Measurements from ENCODE around the gene IDH3G.

IDH3G gene

GRCh38 chrX:153803211-153804099 is 9.3 kb upstream of the IDH3G start:
- no peak for TF ChIP-seq CTCF (IDR thresholded peaks at IDR 0.05)
- Histone ChIP-seq H3K9me3 (ENCODE audit: control insufficient read depth, low read length) (no peaks in the 10 kb centered on the region), H3K79me2 (no peaks in the 10 kb centered on the region), H3K27me3 (ENCODE audit: control insufficient read depth, insufficient read depth, low read length) (no peaks in the 10 kb centered on the region), H2AFZ (no peak overlapping the region), H3K4me3 (ENCODE audit: low read depth, low read length) (no peak overlapping the region), H3K36me3 (ENCODE audit: control insufficient read depth, insufficient read depth, low read length) (no peaks in the 10 kb centered on the region), H3K9ac (no peak overlapping the region), H3K4me2 (ENCODE audit: low read length) (no peak overlapping the region), H3K4me1 (no peaks in the 10 kb centered on the region), H3K27ac (no peak overlapping the region)

DNA sequence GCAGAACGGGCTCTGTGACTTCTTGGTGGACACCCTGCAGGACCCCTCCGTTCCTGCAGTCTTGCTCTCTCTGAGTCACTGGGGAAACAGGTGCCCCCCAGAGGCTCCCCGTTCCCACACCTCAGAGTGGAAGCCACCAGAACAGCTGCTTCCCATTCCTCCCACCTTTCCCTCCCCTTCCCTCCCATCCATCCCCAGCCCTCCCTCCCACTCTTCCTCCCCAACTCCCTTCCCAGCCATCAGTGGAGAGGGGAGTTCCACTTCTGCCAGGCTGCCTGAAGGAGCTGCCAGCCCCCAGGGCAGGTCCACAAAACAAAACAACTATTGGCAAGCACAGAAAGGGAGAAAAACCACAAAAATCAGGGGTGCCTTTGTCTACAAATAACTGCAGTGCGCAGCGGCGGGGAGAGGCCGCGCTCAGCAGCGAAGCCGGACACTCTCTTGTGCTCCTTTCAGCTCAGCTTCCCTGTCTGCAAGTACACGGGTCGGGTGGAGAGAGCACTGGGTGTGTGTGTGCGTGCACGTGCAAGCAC is 8.4 kb upstream of the IDH3G start:
- Histone ChIP-seq H3K27ac (no peak overlapping the region), H3K4me3 (ENCODE audit: low read depth, low read length) (no peak overlapping the region), H3K9me3 (ENCODE audit: control insufficient read depth, low read length) (no peaks in the 10 kb centered on the region), H3K4me2 (ENCODE audit: low read length) (no peak overlapping the region), H2AFZ (no peak overlapping the region), H3K4me1 (no peaks in the 10 kb centered on the region), H3K79me2 (no peaks in the 10 kb centered on the region), H3K36me3 (ENCODE audit: control insufficient read depth, insufficient read depth, low read length) (no peaks in the 10 kb centered on the region), H3K9ac (no peak overlapping the region), H3K27me3 (ENCODE audit: control insufficient read depth, insufficient read depth, low read length) (no peaks in the 10 kb centered on the region)
- TF ChIP-seq CTCF (IDR thresholded peaks at IDR 0.05) = no peak

- Histone ChIP-seq H3K27me3 (ENCODE audit: control insufficient read depth, insufficient read depth, low read length) (no peaks in the 10 kb centered on the region), H3K79me2 (no peaks in the 10 kb centered on the region), H3K36me3 (ENCODE audit: control insufficient read depth, insufficient read depth, low read length) (no peaks in the 10 kb centered on the region), H3K27ac (no peak overlapping the region), H2AFZ (no peak overlapping the region), H3K4me1 (no peaks in the 10 kb centered on the region), H3K9me3 (ENCODE audit: control insufficient read depth, low read length) (no peaks in the 10 kb centered on the region), H3K4me3 (ENCODE audit: low read depth, low read length) (no peak overlapping the region), H3K4me2 (ENCODE audit: low read length) (no peak overlapping the region), H3K9ac (no peak overlapping the region)
- TF ChIP-seq CTCF (IDR thresholded peaks at IDR 0.05) = no peak
Observed at GRCh38 chrX:153801669-153802068, 7.5 kb upstream of the IDH3G start.

DNA sequence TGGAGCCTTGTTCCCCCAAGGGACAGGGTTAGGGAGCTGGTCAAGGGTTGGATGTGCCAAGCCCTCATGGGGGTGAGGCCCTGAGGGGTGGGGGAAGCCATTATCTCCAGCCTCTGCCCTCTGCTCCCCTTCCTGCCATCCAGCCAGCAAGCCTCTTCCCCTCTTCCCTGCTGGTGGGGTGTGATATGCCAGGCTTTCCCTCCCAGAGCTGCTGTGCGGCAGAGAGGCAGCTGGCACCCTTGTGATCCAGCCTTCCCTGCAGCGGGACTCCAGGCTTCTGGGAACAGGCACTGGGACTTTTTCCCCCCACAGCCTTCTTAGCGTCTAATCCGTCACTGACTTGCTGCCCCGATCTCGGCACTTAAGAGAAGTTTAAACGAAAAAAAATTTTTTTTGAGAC is 6.6 kb upstream of the IDH3G start:
- H3K36me3 ChIP-seq (ENCODE audit: control insufficient read depth, insufficient read depth, low read length) = no peaks in the 10 kb centered on the region
- no peaks in the 10 kb centered on the region for H3K4me1 ChIP-seq
- no peak overlapping the region for H3K4me3 ChIP-seq (ENCODE audit: low read depth, low read length)
- H3K27ac ChIP-seq = no peak overlapping the region
- TF ChIP-seq CTCF (IDR thresholded peaks at IDR 0.05) = no peak
- no peak overlapping the region for H2AFZ ChIP-seq
- no peak overlapping the region for H3K9ac ChIP-seq
- no peaks in the 10 kb centered on the region for H3K27me3 ChIP-seq (ENCODE audit: control insufficient read depth, insufficient read depth, low read length)
- H3K4me2 ChIP-seq (ENCODE audit: low read length) = no peak overlapping the region
- H3K9me3 ChIP-seq (ENCODE audit: control insufficient read depth, low read length) = no peaks in the 10 kb centered on the region
- H3K79me2 ChIP-seq = no peaks in the 10 kb centered on the region
